ENCODE results near the gene CSNK1G3.

Gene CSNK1G3

DNA sequence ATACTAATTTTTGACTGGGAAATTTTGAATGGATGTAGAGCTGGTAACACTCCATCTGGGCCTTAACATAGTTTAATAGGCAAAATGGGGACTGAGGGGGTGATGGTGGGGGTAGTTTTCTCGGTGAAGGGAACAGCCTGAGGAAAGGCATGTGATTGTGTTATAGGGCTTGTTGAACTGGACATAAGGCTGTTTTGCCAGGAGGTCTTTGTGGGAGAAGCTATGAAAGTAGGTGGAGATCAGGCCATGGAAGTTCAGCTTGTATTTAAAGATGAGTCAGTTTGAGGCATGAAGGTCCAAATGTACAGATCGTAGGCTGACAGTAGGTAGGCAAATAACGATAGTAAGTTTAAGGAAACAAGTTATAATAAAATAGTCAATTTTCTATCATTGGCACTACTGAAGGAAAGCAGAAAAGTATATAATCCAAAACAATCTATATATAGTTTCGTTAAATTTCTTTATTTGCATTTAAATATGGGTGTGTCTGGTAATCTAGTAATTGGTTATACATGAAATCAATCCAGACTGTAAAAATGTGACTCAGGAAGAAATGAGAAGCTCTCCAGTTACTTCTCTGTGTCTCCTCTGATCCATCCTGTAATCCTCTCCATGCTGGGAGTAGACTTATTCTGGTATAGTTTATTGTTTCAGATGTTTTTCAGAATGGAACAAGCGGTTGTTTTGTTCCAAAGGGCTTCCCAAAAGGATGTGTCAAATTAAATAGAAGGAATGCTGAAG lies 2.8 kb downstream of the CSNK1G3 start:
- DNase-seq (ENCODE audit: low read depth): no peak
- TF ChIP-seq, protein P1, sequence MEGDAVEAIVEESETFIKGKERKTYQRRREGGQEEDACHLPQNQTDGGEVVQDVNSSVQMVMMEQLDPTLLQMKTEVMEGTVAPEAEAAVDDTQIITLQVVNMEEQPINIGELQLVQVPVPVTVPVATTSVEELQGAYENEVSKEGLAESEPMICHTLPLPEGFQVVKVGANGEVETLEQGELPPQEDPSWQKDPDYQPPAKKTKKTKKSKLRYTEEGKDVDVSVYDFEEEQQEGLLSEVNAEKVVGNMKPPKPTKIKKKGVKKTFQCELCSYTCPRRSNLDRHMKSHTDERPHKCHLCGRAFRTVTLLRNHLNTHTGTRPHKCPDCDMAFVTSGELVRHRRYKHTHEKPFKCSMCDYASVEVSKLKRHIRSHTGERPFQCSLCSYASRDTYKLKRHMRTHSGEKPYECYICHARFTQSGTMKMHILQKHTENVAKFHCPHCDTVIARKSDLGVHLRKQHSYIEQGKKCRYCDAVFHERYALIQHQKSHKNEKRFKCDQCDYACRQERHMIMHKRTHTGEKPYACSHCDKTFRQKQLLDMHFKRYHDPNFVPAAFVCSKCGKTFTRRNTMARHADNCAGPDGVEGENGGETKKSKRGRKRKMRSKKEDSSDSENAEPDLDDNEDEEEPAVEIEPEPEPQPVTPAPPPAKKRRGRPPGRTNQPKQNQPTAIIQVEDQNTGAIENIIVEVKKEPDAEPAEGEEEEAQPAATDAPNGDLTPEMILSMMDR (IDR thresholded peaks at IDR 0.05; ENCODE audit: insufficient read depth, low read depth, low read length, missing control alignments): no peak
- H3K4me3 ChIP-seq (ENCODE audit: low read depth, low read length): no peak overlapping the region; the same call in 1 of the 2 replicates

DNA sequence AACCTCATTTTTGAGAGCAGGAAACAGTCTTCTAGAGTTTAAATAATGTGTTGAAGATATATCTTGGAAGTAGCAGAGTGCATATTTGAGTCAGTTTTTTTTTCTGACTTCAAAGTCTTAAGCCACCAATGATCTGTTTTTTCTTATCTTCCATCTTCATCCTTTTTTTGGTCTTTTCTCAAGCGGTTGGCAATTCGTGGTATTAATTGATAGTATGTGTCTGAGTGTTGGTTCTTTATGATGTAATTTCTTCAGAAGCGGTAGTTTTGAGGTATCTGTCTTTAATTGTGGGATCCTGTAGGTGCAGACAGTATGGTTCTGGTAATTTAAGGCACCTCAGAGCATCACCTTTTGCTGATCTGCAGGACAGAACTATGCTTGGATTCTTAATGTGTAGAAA lies 3.9 kb downstream of the CSNK1G3 start:
- TF ChIP-seq, protein P1 (IDR thresholded peaks at IDR 0.05; ENCODE audit: insufficient read depth, low read depth, low read length, missing control alignments): no peak
- H3K4me3 ChIP-seq (ENCODE audit: low read depth, low read length): no peak overlapping the region
- DNase-seq (ENCODE audit: low read depth): no peak

DNA sequence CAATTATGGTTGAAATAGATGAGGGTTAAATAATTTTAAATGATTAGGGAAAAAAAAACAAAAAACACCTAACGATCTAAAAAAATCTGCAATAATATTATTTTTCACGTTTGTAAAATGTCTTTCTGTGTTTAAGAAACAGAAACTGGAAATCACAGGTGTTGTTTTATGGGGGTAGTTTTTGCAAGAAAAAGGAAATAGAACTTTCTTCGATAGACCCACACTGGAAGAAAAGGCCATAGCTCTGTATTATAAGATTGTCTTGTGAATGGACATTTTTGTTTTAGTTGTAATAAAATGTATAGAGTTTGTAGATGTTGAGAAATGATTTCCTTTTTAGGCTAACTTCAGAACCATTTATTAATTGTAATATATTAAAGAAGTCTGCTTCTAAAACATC lies 5.5 kb downstream of the CSNK1G3 start:
- no peak overlapping the region for H3K4me3 ChIP-seq (ENCODE audit: low read depth, low read length)
- peak; percentile 40 for DNase-seq (ENCODE audit: low read depth)
- TF ChIP-seq, protein P1 (IDR thresholded peaks at IDR 0.05; ENCODE audit: insufficient read depth, low read depth, low read length, missing control alignments): no peak

DNA sequence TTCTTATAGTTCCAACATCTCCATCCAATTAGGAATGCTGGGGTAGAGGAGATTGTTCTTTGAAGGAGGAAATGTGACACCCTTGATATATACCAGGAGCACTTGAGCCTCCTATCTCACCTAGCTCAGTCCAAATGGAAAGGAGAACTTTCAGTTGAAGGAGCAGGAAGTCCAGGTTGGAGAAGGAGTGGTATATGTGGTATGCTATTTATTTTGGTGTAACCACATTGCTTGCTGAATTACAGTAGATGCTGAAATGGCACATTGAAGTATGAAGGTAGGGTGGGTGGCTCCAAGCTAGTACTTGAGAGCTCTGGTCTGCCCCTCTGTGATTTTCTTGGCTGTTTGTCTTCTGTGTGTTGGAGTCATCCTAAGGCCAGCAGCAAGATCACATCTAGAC lies 6.1 kb downstream of the CSNK1G3 start:
- H3K4me3 ChIP-seq (ENCODE audit: low read depth, low read length): no peak overlapping the region
- peak; percentile 39 for DNase-seq (ENCODE audit: low read depth)
- TF ChIP-seq, protein P1 (IDR thresholded peaks at IDR 0.05; ENCODE audit: insufficient read depth, low read depth, low read length, missing control alignments): no peak

DNA sequence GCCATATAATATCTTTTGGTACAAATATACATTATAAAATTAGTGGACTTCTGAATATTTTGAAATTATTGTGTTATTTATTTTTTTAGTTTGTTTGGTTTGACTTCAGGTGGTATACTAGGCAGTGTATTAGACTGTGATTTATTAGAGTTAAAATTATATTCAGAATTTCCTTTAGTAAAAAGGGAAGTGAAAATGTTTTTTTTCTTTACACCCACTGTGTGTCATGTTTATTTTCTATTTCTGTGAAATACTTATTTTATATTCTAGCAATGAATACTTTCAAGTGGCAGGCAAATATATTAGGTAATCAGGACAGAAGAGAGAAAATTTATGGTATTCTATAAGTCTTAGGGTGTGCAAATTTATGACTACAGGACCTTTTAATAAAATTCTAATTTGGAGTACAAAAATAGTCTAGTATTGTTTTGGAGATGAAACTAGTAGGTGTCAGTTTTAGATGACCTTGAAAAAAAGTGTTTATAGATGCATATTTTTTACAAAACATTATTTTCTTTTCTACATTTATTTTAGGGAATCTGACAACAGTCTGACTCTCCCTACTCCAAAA lies 8.8 kb downstream of the CSNK1G3 start:
- TF ChIP-seq, protein P1 (IDR thresholded peaks at IDR 0.05; ENCODE audit: insufficient read depth, low read depth, low read length, missing control alignments): no peak
- no peak overlapping the region for H3K4me3 ChIP-seq (ENCODE audit: low read depth, low read length)
- DNase-seq (ENCODE audit: low read depth): peak; percentile 25

DNA sequence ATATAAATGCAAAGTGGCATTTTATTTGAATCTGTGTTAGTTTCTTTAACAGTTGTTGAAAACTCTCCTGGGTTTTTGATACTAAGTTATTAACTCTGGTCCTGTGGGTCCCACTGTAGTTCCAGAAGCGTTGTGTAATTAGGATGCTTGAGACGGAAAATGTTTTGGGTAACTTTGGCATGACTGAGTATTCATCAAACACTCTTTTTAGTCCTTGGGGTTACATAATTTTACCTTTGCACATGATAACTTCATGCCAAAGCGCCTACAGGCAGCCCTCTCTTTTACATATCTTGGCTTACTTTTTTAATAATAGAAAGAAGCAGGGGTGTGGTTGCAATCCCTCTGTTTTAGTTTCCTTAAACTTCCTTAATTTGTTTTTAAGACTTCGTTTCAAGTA lies 12.2 kb downstream of the CSNK1G3 start:
- TF ChIP-seq, protein P1 (IDR thresholded peaks at IDR 0.05; ENCODE audit: insufficient read depth, low read depth, low read length, missing control alignments): no peak
- no peak overlapping the region for H3K4me3 ChIP-seq (ENCODE audit: low read depth, low read length)
- DNase-seq (ENCODE audit: low read depth): no peak

Measured in GM12865 (cell line).